ENCODE data around the gene TAS2R20.
"Not testable (repeated sequence)": the region's sequence is repeated elsewhere in the genome, so short reads cannot be mapped to it uniquely, and the experiment has no call there.

GRCh38 chr12:11041366-11041765 lies 43.3 kb upstream of the TAS2R20 start:
- not testable (repeated sequence) for TF ChIP-seq CREB1 (CRISPR knock-in tag; IDR thresholded peaks at IDR 0.05); ZNF317 (CRISPR knock-in tag; IDR thresholded peaks at IDR 0.05; ENCODE audit: borderline replicate concordance, low read depth); ZNF263 (CRISPR knock-in tag; IDR thresholded peaks at IDR 0.05; ENCODE audit: low read depth); ELF4 (CRISPR knock-in tag; IDR thresholded peaks at IDR 0.05; ENCODE audit: low read depth); MXD4 (CRISPR knock-in tag; IDR thresholded peaks at IDR 0.05; ENCODE audit: borderline replicate concordance); ATF6 (CRISPR knock-in tag; IDR thresholded peaks at IDR 0.05); FOXP1 (CRISPR knock-in tag; IDR thresholded peaks at IDR 0.05; ENCODE audit: borderline replicate concordance); ETV6 (CRISPR knock-in tag; IDR thresholded peaks at IDR 0.05); CBFB (CRISPR knock-in tag; IDR thresholded peaks at IDR 0.05; ENCODE audit: low read depth)
- TF ChIP-seq, protein P1, sequence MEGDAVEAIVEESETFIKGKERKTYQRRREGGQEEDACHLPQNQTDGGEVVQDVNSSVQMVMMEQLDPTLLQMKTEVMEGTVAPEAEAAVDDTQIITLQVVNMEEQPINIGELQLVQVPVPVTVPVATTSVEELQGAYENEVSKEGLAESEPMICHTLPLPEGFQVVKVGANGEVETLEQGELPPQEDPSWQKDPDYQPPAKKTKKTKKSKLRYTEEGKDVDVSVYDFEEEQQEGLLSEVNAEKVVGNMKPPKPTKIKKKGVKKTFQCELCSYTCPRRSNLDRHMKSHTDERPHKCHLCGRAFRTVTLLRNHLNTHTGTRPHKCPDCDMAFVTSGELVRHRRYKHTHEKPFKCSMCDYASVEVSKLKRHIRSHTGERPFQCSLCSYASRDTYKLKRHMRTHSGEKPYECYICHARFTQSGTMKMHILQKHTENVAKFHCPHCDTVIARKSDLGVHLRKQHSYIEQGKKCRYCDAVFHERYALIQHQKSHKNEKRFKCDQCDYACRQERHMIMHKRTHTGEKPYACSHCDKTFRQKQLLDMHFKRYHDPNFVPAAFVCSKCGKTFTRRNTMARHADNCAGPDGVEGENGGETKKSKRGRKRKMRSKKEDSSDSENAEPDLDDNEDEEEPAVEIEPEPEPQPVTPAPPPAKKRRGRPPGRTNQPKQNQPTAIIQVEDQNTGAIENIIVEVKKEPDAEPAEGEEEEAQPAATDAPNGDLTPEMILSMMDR (IDR thresholded peaks at IDR 0.05) = not testable (repeated sequence)
- TF ChIP-seq, protein P2, sequence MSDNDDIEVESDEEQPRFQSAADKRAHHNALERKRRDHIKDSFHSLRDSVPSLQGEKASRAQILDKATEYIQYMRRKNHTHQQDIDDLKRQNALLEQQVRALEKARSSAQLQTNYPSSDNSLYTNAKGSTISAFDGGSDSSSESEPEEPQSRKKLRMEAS (CRISPR knock-in tag; IDR thresholded peaks at IDR 0.05) = not testable (repeated sequence)
- TF ChIP-seq, protein P3, sequence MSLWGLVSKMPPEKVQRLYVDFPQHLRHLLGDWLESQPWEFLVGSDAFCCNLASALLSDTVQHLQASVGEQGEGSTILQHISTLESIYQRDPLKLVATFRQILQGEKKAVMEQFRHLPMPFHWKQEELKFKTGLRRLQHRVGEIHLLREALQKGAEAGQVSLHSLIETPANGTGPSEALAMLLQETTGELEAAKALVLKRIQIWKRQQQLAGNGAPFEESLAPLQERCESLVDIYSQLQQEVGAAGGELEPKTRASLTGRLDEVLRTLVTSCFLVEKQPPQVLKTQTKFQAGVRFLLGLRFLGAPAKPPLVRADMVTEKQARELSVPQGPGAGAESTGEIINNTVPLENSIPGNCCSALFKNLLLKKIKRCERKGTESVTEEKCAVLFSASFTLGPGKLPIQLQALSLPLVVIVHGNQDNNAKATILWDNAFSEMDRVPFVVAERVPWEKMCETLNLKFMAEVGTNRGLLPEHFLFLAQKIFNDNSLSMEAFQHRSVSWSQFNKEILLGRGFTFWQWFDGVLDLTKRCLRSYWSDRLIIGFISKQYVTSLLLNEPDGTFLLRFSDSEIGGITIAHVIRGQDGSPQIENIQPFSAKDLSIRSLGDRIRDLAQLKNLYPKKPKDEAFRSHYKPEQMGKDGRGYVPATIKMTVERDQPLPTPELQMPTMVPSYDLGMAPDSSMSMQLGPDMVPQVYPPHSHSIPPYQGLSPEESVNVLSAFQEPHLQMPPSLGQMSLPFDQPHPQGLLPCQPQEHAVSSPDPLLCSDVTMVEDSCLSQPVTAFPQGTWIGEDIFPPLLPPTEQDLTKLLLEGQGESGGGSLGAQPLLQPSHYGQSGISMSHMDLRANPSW (CRISPR knock-in tag; conservative IDR thresholded peaks at IDR 0.05; ENCODE audit: low read depth) = not testable (repeated sequence)
